GM21737 (cell line): Measurements from ENCODE around the gene LPA.
"Not testable (repeated sequence)": the region's sequence is repeated elsewhere in the genome, so short reads cannot be mapped to it uniquely, and the experiment has no call there.

Experiments
- ATAC-seq: cut with Tn5 transposase; IDR thresholded peaks from one replicate; pipeline ENCODE4 v1.9.1; 2021; ENCODE audit warnings: mild to moderate bottlenecking, moderate library complexity; ENCODE audit not compliant: unreplicated experiment

Gene LPA

GRCh38 chr6:160664198-160664597 lies at the start of gene LPA:
TSS of gene LPA (minus strand) at chr6:160664275. CDS start at chr6:160664214, 61 bp downstream.
- not testable (repeated sequence) for ATAC-seq

- ATAC-seq: not testable (repeated sequence)
Observed at GRCh38 chr6:160708993-160709392, 44.9 kb upstream of the LPA start.

GRCh38 chr6:160704688-160705087 lies 40.6 kb upstream of the LPA start:
- not testable (repeated sequence) for ATAC-seq

GRCh38 chr6:160701918-160702680 lies 38.0 kb upstream of the LPA start, which contains the start of gene PLG:
TSS of gene PLG (plus strand) at chr6:160702244. CDS start at chr6:160702305, 61 bp downstream.
- not testable (repeated sequence) for ATAC-seq

- no peak for ATAC-seq
Observed at GRCh38 chr6:160697826-160698225, 33.8 kb upstream of the LPA start.

- not testable (repeated sequence) for ATAC-seq
Observed at GRCh38 chr6:160696884-160697283, 32.8 kb upstream of the LPA start.

GRCh38 chr6:160695622-160696021 lies 31.5 kb upstream of the LPA start:
- not testable (repeated sequence) for ATAC-seq

GRCh38 chr6:160695025-160695424 lies 30.9 kb upstream of the LPA start:
- ATAC-seq: not testable (repeated sequence)

- ATAC-seq: no peak
Observed at GRCh38 chr6:160692369-160692959, 28.4 kb upstream of the LPA start.

- no peak for ATAC-seq
Observed at GRCh38 chr6:160691617-160692016, 27.5 kb upstream of the LPA start.

- no peak for ATAC-seq
Observed at GRCh38 chr6:160690458-160690857, 26.4 kb upstream of the LPA start.

- ATAC-seq: no peak
Observed at GRCh38 chr6:160685762-160686450, 21.8 kb upstream of the LPA start.

- not testable (repeated sequence) for ATAC-seq
Observed at GRCh38 chr6:160685101-160685761, 21.2 kb upstream of the LPA start.

GRCh38 chr6:160679402-160679769 lies 15.3 kb upstream of the LPA start:
- no peak for ATAC-seq

- ATAC-seq: no peak
Observed at GRCh38 chr6:160678744-160679401, 14.8 kb upstream of the LPA start.

GRCh38 chr6:160678230-160678629 lies 14.2 kb upstream of the LPA start:
- no peak for ATAC-seq

- ATAC-seq: not testable (repeated sequence)
Observed at GRCh38 chr6:160676418-160676817, 12.3 kb upstream of the LPA start.

GRCh38 chr6:160668589-160668988 lies 4.5 kb upstream of the LPA start:
- no peak for ATAC-seq

- peak; percentile 85 for ATAC-seq
Observed at GRCh38 chr6:160667639-160668481, 3.8 kb upstream of the LPA start.

GRCh38 chr6:160662842-160663241 lies 1.2 kb downstream of the LPA start:
- ATAC-seq: no peak
